MCF 10A (cell line): ENCODE data around the gene KCNQ5. TPM values are rescaled to one million over a fixed set of nuclear protein-coding genes. Genes with fewer than 3 reads are reported as not detected.

Source experiments
- BruUV-seq: library from RNA; stranded (reverse); fragments of 400-500 nt; replicated peaks from 2 replicates; lab custom pipeline; 2021; lab: Mats Ljungman, UMichigan
- CTCF ChIA-PET: fragments of 300-600 bp; sonication (Branson Sonifier 250); formaldehyde crosslinking; extraction: SDS; loops from one replicate; lab custom pipeline; 2021; ENCODE audit warnings: antibody characterized with exemption, inconsistent platforms; lab: Yijun Ruan, JAX
- POLR2A ChIA-PET: fragments of 300-600, 350-650 bp; sonication (Branson Sonifier 250); formaldehyde crosslinking; extraction: SDS; loops from one replicate; lab custom pipeline; 2020; ENCODE audit warnings: antibody characterized with exemption, inconsistent platforms; lab: Yijun Ruan, JAX
- DNase-seq: peaks from one replicate; pipeline ENCODE4 v3.0.0-alpha.2; 2018; ENCODE audit not compliant: unreplicated experiment
- H3K27ac Mint-ChIP-seq: one replicate; pipeline ENCODE4 v1.8.0; 2022; ENCODE audit warnings: mild to moderate bottlenecking, low read depth, mixed read lengths; ENCODE audit not compliant: unreplicated experiment
- H3K27me3 Mint-ChIP-seq: one replicate; pipeline ENCODE4 v1.8.0; 2022; ENCODE audit warnings: mixed read lengths; ENCODE audit not compliant: insufficient read depth, unreplicated experiment
- H3K36me3 Mint-ChIP-seq: one replicate; pipeline ENCODE4 v1.8.0; 2022; ENCODE audit warnings: mild to moderate bottlenecking, moderate library complexity, mixed read lengths; ENCODE audit not compliant: insufficient read depth, unreplicated experiment
- H3K4me1 Mint-ChIP-seq: one replicate; pipeline ENCODE4 v1.8.0; 2022; ENCODE audit warnings: mixed read lengths; ENCODE audit not compliant: insufficient read depth, unreplicated experiment
- H3K4me3 Mint-ChIP-seq: one replicate; pipeline ENCODE4 v1.8.0; 2022; ENCODE audit warnings: mild to moderate bottlenecking, moderate library complexity, mixed read lengths; ENCODE audit not compliant: unreplicated experiment
- H3K9me3 Mint-ChIP-seq: one replicate; pipeline ENCODE4 v1.8.0; 2022; ENCODE audit warnings: mixed read lengths; ENCODE audit not compliant: unreplicated experiment
- CTCF ChIP-seq: fragments of 200-600 bp; IDR thresholded peaks from one replicate; pipeline ENCODE4 v1.8.0; 2022; ENCODE audit warnings: antibody characterized with exemption, mild to moderate bottlenecking; ENCODE audit not compliant: unreplicated experiment
- intact Hi-C: fragments of 100-400 bp; cut with micrococcal nuclease; formaldehyde crosslinking; loops from 2 replicates; pipeline ENCODE4 v1.14.1; 2022
- total RNA-seq: library from RNA; stranded (reverse); gene quantifications from 2 replicates; pipeline ENCODE4 v1.2.3, GENCODE V29; 2022

Gene KCNQ5
- total RNA-seq, 1 experiment from 2014 or later: 10.3 TPM

GRCh38 chr6:73129653-73130443 is 508.0 kb downstream of the KCNQ5 start:
- Mint-ChIP-seq H3K27ac (peak overlapping the region; percentile 25), H3K27me3 (no peaks in the 10 kb centered on the region), H3K9me3 (no peaks in the 10 kb centered on the region), H3K36me3 (no peaks in the 10 kb centered on the region), H3K4me3 (no peak overlapping the region), H3K4me1 (no peaks in the 10 kb centered on the region)
- CTCF ChIA-PET: interaction anchor here (0.6 to 12.2 kb wide), 44 partner anchors 8 to 1014 kb away, joined by 3 to 340 read pairs (median 4); partner anchors contain the start of gene KCNQ5
- intact Hi-C loops: loop anchor here (1.0 to 10.0 kb wide), 6 partner anchors 51 to 718 kb away; no protein-coding TSS in a partner anchor
- no TSS peak for BruUV-seq
- TF ChIP-seq CTCF: peak; percentile 95
- DNase-seq: peak; percentile 81
- POLR2A ChIA-PET: interaction anchor here (0.7 to 3.5 kb wide), 6 partner anchors 398 to 540 kb away, joined by 3 to 16 read pairs (median 3); no protein-coding TSS in a partner anchor

GRCh38 chr6:73131706-73132105 is 509.8 kb downstream of the KCNQ5 start:
- intact Hi-C loops: loop anchor here (5.0 kb wide), 1 partner anchor 384 kb away; no protein-coding TSS in a partner anchor
- H3K4me1 Mint-ChIP-seq: no peaks in the 10 kb centered on the region
- no peaks in the 10 kb centered on the region for H3K9me3 Mint-ChIP-seq
- DNase-seq: no peak
- CTCF ChIA-PET: interaction anchor here (0.6 to 12.2 kb wide), 11 partner anchors 11 to 720 kb away, joined by 3 to 340 read pairs (median 3); partner anchors contain the start of gene KCNQ5
- POLR2A ChIA-PET: interaction anchor here (0.6 to 3.5 kb wide), 2 partner anchors 10 to 515 kb away, joined by 3 to 16 read pairs; no protein-coding TSS in a partner anchor
- TF ChIP-seq CTCF: no peak
- no peaks in the 10 kb centered on the region for H3K27me3 Mint-ChIP-seq
- no peaks in the 10 kb centered on the region for H3K36me3 Mint-ChIP-seq
- H3K4me3 Mint-ChIP-seq: no peak overlapping the region
- no peak overlapping the region for H3K27ac Mint-ChIP-seq
- no TSS peak for BruUV-seq

- H3K4me1 Mint-ChIP-seq: no peaks in the 10 kb centered on the region
- ChIA-PET POLR2A (interaction anchor here (1.2 kb wide), 1 partner anchor 13 kb away, joined by 4 read pairs; no protein-coding TSS in a partner anchor), CTCF (interaction anchor here (0.6 to 12.2 kb wide), 6 partner anchors 45 to 722 kb away, joined by 3 to 340 read pairs (median 4); partner anchors contain the start of gene KCNQ5)
- no peaks in the 10 kb centered on the region for H3K36me3 Mint-ChIP-seq
- no TSS peak for BruUV-seq
- H3K9me3 Mint-ChIP-seq: no peaks in the 10 kb centered on the region
- peak; percentile 24 for TF ChIP-seq CTCF
- intact Hi-C loops: loop anchor here (5.0 kb wide), 1 partner anchor 387 kb away; no protein-coding TSS in a partner anchor
- peak; percentile 18 for DNase-seq
- no peaks in the 10 kb centered on the region for H3K27me3 Mint-ChIP-seq
- H3K27ac Mint-ChIP-seq: no peak overlapping the region
- no peak overlapping the region for H3K4me3 Mint-ChIP-seq
Observed at GRCh38 chr6:73134588-73134987, 512.7 kb downstream of the KCNQ5 start.
